ENCODE results near the gene SIPA1L3.

SIPA1L3 gene

DNA sequence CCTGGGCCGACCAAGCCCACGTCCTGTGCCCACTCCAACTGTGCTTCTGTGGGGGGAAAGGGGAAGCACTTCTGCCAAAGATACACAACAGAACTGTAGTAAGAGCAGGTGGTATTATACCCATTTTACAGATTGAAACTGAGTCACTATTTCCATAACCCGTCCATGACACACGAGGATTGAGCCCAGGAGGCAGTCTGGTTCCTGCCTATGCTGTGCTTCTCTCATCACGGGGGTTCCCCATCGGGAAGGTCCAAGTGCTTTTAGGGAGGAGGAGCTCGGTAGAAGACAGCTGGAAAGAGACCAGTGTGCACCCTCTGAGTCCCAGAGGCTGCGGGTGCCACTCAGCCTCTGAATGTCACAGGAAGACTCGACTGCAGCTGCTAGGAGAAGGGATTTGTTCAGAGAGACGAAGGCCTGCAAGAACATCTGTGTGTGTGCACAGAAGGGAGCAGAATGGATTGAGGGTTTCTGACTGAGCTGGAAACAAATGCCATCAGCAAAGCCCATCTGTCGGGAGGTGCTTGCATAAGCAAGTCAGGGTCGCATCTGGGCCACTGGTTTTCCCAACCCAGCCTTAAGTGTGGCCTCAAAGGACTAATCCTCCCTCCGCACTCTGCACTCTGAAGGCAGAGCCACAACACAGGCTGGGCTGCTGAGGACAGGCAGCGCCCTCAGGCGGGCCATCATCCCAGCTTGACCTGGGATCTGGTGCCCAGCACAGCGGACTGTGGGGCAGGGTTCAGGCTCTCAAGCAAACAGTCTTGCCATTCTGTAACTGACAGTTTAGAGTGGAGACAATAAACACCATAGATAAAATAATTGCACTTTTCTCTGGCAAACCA, 167.1 kb downstream of the SIPA1L3 start:
- H3K27ac ChIP-seq, result no peak overlapping the region

GRCh38 chr19:38076337-38076736, 169.3 kb downstream of the SIPA1L3 start:
- Histone ChIP-seq H3K4me1 (ENCODE audit: low read depth, poor library complexity, severe bottlenecking) (no peaks in the 10 kb centered on the region), H3K27ac (no peak overlapping the region), H4K20me1 (ENCODE audit: insufficient read depth) (no peaks in the 10 kb centered on the region), H3K9ac (no peak overlapping the region), H3K4me3 (IDR thresholded peaks at IDR 0.05; ENCODE audit: insufficient read depth, low read depth, low read length) (no peak overlapping the region), H3K36me3 (ENCODE audit: insufficient read depth) (no peaks in the 10 kb centered on the region), H3K4me2 (no peak overlapping the region), H2AFZ (ENCODE audit: low read depth) (no peak overlapping the region), H3K27me3 (ENCODE audit: insufficient read depth, low read depth) (no peaks in the 10 kb centered on the region), H3K79me2 (ENCODE audit: insufficient read depth, low read depth) (no peaks in the 10 kb centered on the region)
- TF ChIP-seq, protein P1, sequence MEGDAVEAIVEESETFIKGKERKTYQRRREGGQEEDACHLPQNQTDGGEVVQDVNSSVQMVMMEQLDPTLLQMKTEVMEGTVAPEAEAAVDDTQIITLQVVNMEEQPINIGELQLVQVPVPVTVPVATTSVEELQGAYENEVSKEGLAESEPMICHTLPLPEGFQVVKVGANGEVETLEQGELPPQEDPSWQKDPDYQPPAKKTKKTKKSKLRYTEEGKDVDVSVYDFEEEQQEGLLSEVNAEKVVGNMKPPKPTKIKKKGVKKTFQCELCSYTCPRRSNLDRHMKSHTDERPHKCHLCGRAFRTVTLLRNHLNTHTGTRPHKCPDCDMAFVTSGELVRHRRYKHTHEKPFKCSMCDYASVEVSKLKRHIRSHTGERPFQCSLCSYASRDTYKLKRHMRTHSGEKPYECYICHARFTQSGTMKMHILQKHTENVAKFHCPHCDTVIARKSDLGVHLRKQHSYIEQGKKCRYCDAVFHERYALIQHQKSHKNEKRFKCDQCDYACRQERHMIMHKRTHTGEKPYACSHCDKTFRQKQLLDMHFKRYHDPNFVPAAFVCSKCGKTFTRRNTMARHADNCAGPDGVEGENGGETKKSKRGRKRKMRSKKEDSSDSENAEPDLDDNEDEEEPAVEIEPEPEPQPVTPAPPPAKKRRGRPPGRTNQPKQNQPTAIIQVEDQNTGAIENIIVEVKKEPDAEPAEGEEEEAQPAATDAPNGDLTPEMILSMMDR (conservative IDR thresholded peaks at IDR 0.05; ENCODE audit: low read depth, low read length), result no peak

More for the DNA sequence above, 167.1 kb downstream of the SIPA1L3 start:
- Histone ChIP-seq H3K4me1 (ENCODE audit: low read depth, poor library complexity, severe bottlenecking) (no peaks in the 10 kb centered on the region), H4K20me1 (ENCODE audit: insufficient read depth) (no peaks in the 10 kb centered on the region), H3K27me3 (ENCODE audit: insufficient read depth, low read depth) (no peaks in the 10 kb centered on the region), H3K79me2 (ENCODE audit: insufficient read depth, low read depth) (no peaks in the 10 kb centered on the region), H3K36me3 (ENCODE audit: insufficient read depth) (no peaks in the 10 kb centered on the region), H3K4me2 (no peak overlapping the region), H3K4me3 (IDR thresholded peaks at IDR 0.05; ENCODE audit: insufficient read depth, low read depth, low read length) (no peak overlapping the region), H3K9ac (no peak overlapping the region), H2AFZ (ENCODE audit: low read depth) (no peak overlapping the region)
- TF ChIP-seq, protein P1 (conservative IDR thresholded peaks at IDR 0.05; ENCODE audit: low read depth, low read length), result no peak

GRCh38 chr19:38078302-38078930, 171.4 kb downstream of the SIPA1L3 start:
- Histone ChIP-seq H3K36me3 (ENCODE audit: insufficient read depth) (no peaks in the 10 kb centered on the region), H3K79me2 (ENCODE audit: insufficient read depth, low read depth) (no peaks in the 10 kb centered on the region), H2AFZ (ENCODE audit: low read depth) (no peak overlapping the region), H3K4me3 (IDR thresholded peaks at IDR 0.05; ENCODE audit: insufficient read depth, low read depth, low read length) (no peak overlapping the region), H3K9ac (no peak overlapping the region), H3K4me2 (no peak overlapping the region), H3K27me3 (ENCODE audit: insufficient read depth, low read depth) (no peaks in the 10 kb centered on the region), H3K27ac (no peak overlapping the region), H4K20me1 (ENCODE audit: insufficient read depth) (no peaks in the 10 kb centered on the region), H3K4me1 (ENCODE audit: low read depth, poor library complexity, severe bottlenecking) (no peaks in the 10 kb centered on the region)
- TF ChIP-seq, protein P1 (conservative IDR thresholded peaks at IDR 0.05; ENCODE audit: low read depth, low read length), result no peak

- no peak overlapping the region for H3K9ac ChIP-seq
- H2AFZ ChIP-seq (ENCODE audit: low read depth), result no peak overlapping the region
- no peaks in the 10 kb centered on the region for H3K27me3 ChIP-seq (ENCODE audit: insufficient read depth, low read depth)
- H3K4me3 ChIP-seq (IDR thresholded peaks at IDR 0.05; ENCODE audit: insufficient read depth, low read depth, low read length), result no peak overlapping the region
- H3K79me2 ChIP-seq (ENCODE audit: insufficient read depth, low read depth), result no peaks in the 10 kb centered on the region
- H4K20me1 ChIP-seq (ENCODE audit: insufficient read depth), result no peaks in the 10 kb centered on the region
- H3K4me2 ChIP-seq, result no peak overlapping the region
- H3K27ac ChIP-seq, result no peak overlapping the region
- H3K4me1 ChIP-seq (ENCODE audit: low read depth, poor library complexity, severe bottlenecking), result no peaks in the 10 kb centered on the region
- no peaks in the 10 kb centered on the region for H3K36me3 ChIP-seq (ENCODE audit: insufficient read depth)
- TF ChIP-seq, protein P1 (conservative IDR thresholded peaks at IDR 0.05; ENCODE audit: low read depth, low read length), result no peak
Measured at GRCh38 chr19:38079926-38080380, 172.9 kb downstream of the SIPA1L3 start.

All from KMS-11 (cell line).